CD4-positive, alpha-beta T cell (primary cell): ENCODE data around the gene RUNX2. TPM values are rescaled to one million over a fixed set of nuclear protein-coding genes. Genes with fewer than 3 reads are reported as not detected.

ENCODE experiments used
- ATAC-seq: fragments of 200-7000 bp; cut with Tn5 transposase; one replicate; pipeline ENCODE4 v1.10.0; 2022; ENCODE audit warnings: mild to moderate bottlenecking; ENCODE audit not compliant: poor library complexity
- CTCF ChIA-PET: fragments of 350-600 bp; sonication (Branson Sonifier 250); formaldehyde crosslinking; loops from one replicate; lab custom pipeline; 2021; ENCODE audit warnings: antibody characterized with exemption, inconsistent platforms; lab: Charles Lee
- POLR2A ChIA-PET: fragments of 350-600 bp; sonication (Branson Sonifier 250); formaldehyde crosslinking; loops from one replicate; lab custom pipeline; 2021; ENCODE audit warnings: antibody characterized with exemption, inconsistent platforms; lab: Charles Lee
- DNase-seq, 14 experiments: peaks; one replicate each; pipeline ENCODE4 v3.0.0-alpha.2; 2013 to 2020; ENCODE audit warnings: mixed read lengths in 2 of 14
- H3K27ac ChIP-seq, 2 donors: one replicate each; pipeline versions ENCODE4 v1.5.1 to v1.7.0; 2013; ENCODE audit warnings: low read length in 2 of 2, low read depth in 1 of 2, mild to moderate bottlenecking in 1 of 2
- H3K27me3 ChIP-seq, 2 experiments: 1 replicate in 1 of 2; 2 replicates in 1 of 2; pipeline versions ENCODE4 v1.6.1 to v1.7.0; 2013; ENCODE audit warnings: low read length in 2 of 2, control low read depth in 1 of 2, mild to moderate bottlenecking in 1 of 2, moderate library complexity in 1 of 2; ENCODE audit not compliant: insufficient read depth in 2 of 2, control insufficient read depth in 1 of 2
- H3K36me3 ChIP-seq: one replicate; pipeline ENCODE4 v1.6.1; 2013; ENCODE audit warnings: low read length, control low read depth; ENCODE audit not compliant: insufficient read depth
- H3K4me1 ChIP-seq: one replicate; pipeline ENCODE4 v1.6.1; 2013; ENCODE audit warnings: low read length, control low read depth; ENCODE audit not compliant: insufficient read depth
- H3K4me3 ChIP-seq: one replicate; pipeline ENCODE4 v1.5.1; 2013; ENCODE audit warnings: mild to moderate bottlenecking, low read length, moderate library complexity
- H3K9me3 ChIP-seq, 2 experiments: 1 replicate in 1 of 2; 2 replicates in 1 of 2; pipeline versions ENCODE4 v1.6.1 to v1.7.0; 2013; ENCODE audit warnings: low read length in 2 of 2, mild to moderate bottlenecking in 2 of 2, control low read depth in 1 of 2, moderate library complexity in 1 of 2; ENCODE audit not compliant: control insufficient read depth in 1 of 2, insufficient read depth in 1 of 2
- H3K27ac Mint-ChIP-seq: one replicate; pipeline ENCODE4 v1.8.0; 2020; ENCODE audit warnings: mixed read lengths
- H3K27me3 Mint-ChIP-seq: one replicate; pipeline ENCODE4 v1.8.0; 2021; ENCODE audit warnings: mixed read lengths
- H3K36me3 Mint-ChIP-seq: one replicate; pipeline ENCODE4 v1.8.0; 2021; ENCODE audit warnings: low read depth, mixed read lengths
- H3K4me1 Mint-ChIP-seq: one replicate; pipeline ENCODE4 v1.8.0; 2021; ENCODE audit warnings: low read depth, mixed read lengths
- H3K4me3 Mint-ChIP-seq: one replicate; pipeline ENCODE4 v1.8.0; 2020; ENCODE audit warnings: mild to moderate bottlenecking, mixed read lengths
- H3K9me3 Mint-ChIP-seq: one replicate; pipeline ENCODE4 v1.8.0; 2020; ENCODE audit warnings: mixed read lengths
- intact Hi-C, 2 experiments: fragments of 100-400 bp; cut with DNase I in 1 of 2; cut with micrococcal nuclease in 1 of 2; formaldehyde crosslinking; loops; one replicate each; pipeline versions ENCODE4 v1.15.1 to v1.9.0; 2023 to 2025; cut with DNase I, micrococcal nuclease
- total RNA-seq, 174 experiments: library from RNA in 2 of 174; stranded (reverse) in 2 of 174; gene quantifications; one replicate each; pipeline ENCODE4 v1.2.3 and lab custom pipeline; 2021 to 2026
- TF ChIP-seq, protein P1 (sequence below): fragments of 200-600 bp; IDR thresholded peaks from one replicate; pipeline ENCODE4 v1.8.0; 2022; ENCODE audit warnings: antibody characterized with exemption, mild to moderate bottlenecking

The RUNX2 gene
- total RNA-seq, 2 experiments from 2014 or later: 17.5 to 18.0 TPM

DNA sequence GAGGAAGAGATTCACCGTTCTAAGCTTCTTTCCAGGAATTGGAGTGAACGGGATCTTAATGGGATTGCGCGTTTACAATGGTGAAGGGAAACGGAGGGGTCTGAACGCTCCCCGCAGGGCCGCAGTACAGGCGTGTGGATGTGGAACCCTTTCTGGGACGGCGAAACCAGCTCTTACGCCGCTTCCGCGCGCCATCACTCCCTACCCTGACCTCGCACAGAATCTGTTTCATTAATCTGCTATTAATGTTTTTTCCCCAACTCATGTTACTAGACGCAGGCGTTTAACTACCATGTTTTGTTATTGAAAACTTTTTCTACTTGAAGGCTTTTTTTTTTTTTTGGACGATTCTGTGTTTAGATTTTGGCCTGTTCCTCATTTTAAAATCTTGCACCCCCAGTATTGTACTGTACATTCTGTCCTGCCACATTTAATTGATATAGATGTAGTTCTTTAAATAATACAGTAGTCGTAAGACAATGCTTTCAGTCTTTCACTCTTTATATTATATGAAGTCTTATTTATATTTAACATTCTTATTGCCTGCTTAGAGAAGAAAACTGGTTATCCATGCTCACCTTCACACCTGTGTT lies 50.3 kb downstream of the RUNX2 start:
- Mint-ChIP-seq H3K36me3 (peaks cover 18% of the 10 kb centered on the region), H3K9me3 (no peaks in the 10 kb centered on the region), H3K27ac (peak overlapping the region; percentile 99), H3K27me3 (no peaks in the 10 kb centered on the region), H3K4me3 (peak overlapping the region; percentile 100), H3K4me1 (peaks cover 31% of the 10 kb centered on the region)
- Histone ChIP-seq H3K9me3 (no peaks in the 10 kb centered on the region), H3K36me3 (no peaks in the 10 kb centered on the region), H3K27me3 (no peaks in the 10 kb centered on the region), H3K27ac (peak overlapping the region; percentile 91 to 93), H3K4me3 (peak overlapping the region; percentile 85), H3K4me1 (peaks cover 8% of the 10 kb centered on the region)
- ChIA-PET POLR2A (interaction anchor here (0.5 to 2.4 kb wide), 35 partner anchors 9 to 723 kb away, joined by 3 to 22 read pairs (median 4); partner anchors contain the start of gene RUNX2), CTCF (interaction anchor here (0.6 to 2.7 kb wide), 7 partner anchors 10 to 723 kb away, joined by 3 to 9 read pairs (median 6); no protein-coding TSS in a partner anchor)
- peak in 7 of 14 experiments; percentile 2 to 60 (median 34) for DNase-seq
- TF ChIP-seq, protein P1, sequence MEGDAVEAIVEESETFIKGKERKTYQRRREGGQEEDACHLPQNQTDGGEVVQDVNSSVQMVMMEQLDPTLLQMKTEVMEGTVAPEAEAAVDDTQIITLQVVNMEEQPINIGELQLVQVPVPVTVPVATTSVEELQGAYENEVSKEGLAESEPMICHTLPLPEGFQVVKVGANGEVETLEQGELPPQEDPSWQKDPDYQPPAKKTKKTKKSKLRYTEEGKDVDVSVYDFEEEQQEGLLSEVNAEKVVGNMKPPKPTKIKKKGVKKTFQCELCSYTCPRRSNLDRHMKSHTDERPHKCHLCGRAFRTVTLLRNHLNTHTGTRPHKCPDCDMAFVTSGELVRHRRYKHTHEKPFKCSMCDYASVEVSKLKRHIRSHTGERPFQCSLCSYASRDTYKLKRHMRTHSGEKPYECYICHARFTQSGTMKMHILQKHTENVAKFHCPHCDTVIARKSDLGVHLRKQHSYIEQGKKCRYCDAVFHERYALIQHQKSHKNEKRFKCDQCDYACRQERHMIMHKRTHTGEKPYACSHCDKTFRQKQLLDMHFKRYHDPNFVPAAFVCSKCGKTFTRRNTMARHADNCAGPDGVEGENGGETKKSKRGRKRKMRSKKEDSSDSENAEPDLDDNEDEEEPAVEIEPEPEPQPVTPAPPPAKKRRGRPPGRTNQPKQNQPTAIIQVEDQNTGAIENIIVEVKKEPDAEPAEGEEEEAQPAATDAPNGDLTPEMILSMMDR: no peak
- intact Hi-C loops: loop anchor here (1.0 to 10.0 kb wide), 6 partner anchors 42 to 1116 kb away; partner anchors contain the start of gene ENPP4 (in 1 of the 2)
- no peak for ATAC-seq

DNA sequence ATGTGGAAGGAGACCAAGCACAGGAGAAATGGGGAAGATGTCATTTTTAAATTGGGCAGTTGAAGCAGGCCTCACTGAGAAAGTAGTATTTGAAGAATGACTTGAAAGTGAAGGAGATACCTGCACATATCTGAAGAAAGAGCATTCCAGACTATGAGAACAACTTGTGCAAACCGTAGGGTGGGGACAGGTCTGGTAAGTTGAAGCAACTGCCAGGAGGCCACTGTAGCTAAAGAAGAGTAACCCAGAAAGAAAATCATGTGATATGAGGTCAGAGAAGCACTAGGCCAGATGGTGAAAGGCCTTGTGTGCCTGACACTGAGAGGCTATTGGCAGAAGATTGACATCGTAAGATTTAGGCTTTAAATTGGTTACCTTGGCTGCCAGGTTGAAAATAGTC lies 54.3 kb downstream of the RUNX2 start:
- POLR2A ChIA-PET: interaction anchor here (0.7 kb wide), 1 partner anchor 55 kb away, joined by 3 read pairs; no protein-coding TSS in a partner anchor
- DNase-seq (no peak), ATAC-seq (no peak)
- Histone ChIP-seq H3K36me3 (no peaks in the 10 kb centered on the region), H3K27me3 (no peaks in the 10 kb centered on the region), H3K4me3 (no peak overlapping the region), H3K27ac (no peak overlapping the region), H3K4me1 (peaks cover 5% of the 10 kb centered on the region), H3K9me3 (no peaks in the 10 kb centered on the region)
- intact Hi-C loops: no loop called here
- H3K4me1 Mint-ChIP-seq: peaks cover 9% of the 10 kb centered on the region
- CTCF ChIA-PET: no interaction called here
- TF ChIP-seq, protein P1: no peak
- H3K27ac Mint-ChIP-seq: no peak overlapping the region
- H3K9me3 Mint-ChIP-seq: no peaks in the 10 kb centered on the region
- H3K27me3 Mint-ChIP-seq: no peaks in the 10 kb centered on the region
- no peak overlapping the region for H3K4me3 Mint-ChIP-seq
- H3K36me3 Mint-ChIP-seq: peaks cover 12% of the 10 kb centered on the region

DNA sequence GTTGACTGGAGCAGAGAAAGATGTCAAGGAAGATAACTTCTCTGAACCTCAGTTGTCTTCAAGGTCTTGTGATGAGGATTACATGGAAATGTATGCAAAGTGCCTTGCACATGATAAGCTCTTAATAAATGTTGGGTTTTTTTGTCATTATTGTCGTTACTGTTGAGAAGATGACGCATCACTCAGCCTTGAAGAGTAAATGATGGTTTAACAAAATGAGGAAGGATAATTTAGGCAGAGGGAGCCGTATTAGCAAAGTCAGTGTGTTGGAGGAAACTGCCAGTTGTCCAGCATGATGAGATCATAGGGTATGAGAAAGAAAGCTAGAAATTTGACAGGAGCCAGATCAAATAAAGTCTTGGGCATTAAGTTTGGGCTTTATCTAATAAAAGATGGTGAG lies 58.4 kb downstream of the RUNX2 start:
- Mint-ChIP-seq H3K27ac (no peak overlapping the region), H3K4me1 (no peaks in the 10 kb centered on the region), H3K4me3 (no peak overlapping the region), H3K36me3 (peaks cover 2% of the 10 kb centered on the region), H3K9me3 (peaks cover 1% of the 10 kb centered on the region), H3K27me3 (no peaks in the 10 kb centered on the region)
- intact Hi-C loops: no loop called here
- Histone ChIP-seq H3K27me3 (no peaks in the 10 kb centered on the region), H3K27ac (no peak overlapping the region), H3K36me3 (no peaks in the 10 kb centered on the region), H3K4me1 (no peaks in the 10 kb centered on the region), H3K4me3 (no peak overlapping the region), H3K9me3 (no peaks in the 10 kb centered on the region)
- DNase-seq (peak in 1 of 14 experiments; percentile 13), ATAC-seq (no peak)
- TF ChIP-seq, protein P1: no peak
- POLR2A ChIA-PET: interaction anchor here (0.8 kb wide), 1 partner anchor 513 kb away, joined by 3 read pairs; no protein-coding TSS in a partner anchor
- CTCF ChIA-PET: interaction anchor here (0.7 kb wide), 2 partner anchors 12 to 28 kb away, joined by 3 to 5 read pairs; no protein-coding TSS in a partner anchor
